CD4-positive, alpha-beta T cell treated with Interferon alpha-2 for 1 hour (primary cell): ENCODE results near the gene CLIC1.

Source experiments
- DNase-seq, 2 donors: peaks; one replicate each; pipeline ENCODE4 v3.0.0-alpha.2; 2020 to 2022

CLIC1 gene

GRCh38 chr6:31737991-31738979, 2.0 kb upstream of the CLIC1 start:
- DNase-seq: peak; percentile 87 to 88

GRCh38 chr6:31737315-31737990, 1.1 kb upstream of the CLIC1 start:
- DNase-seq: peak; percentile 58 to 63

GRCh38 chr6:31736768-31737314, 511 bp upstream of the CLIC1 start:
- DNase-seq: peak in 1 of 2 donors; percentile 26

- DNase-seq: peak; percentile 78 to 83
Measured at GRCh38 chr6:31734821-31735406, 1.4 kb downstream of the CLIC1 start.

- no peak for DNase-seq
Measured at GRCh38 chr6:31734247-31734820, 2.0 kb downstream of the CLIC1 start.

- no peak for DNase-seq
Measured at GRCh38 chr6:31733734-31734133, 2.6 kb downstream of the CLIC1 start.

- no peak for DNase-seq
Measured at GRCh38 chr6:31732029-31732428, 4.3 kb downstream of the CLIC1 start.

- no peak for DNase-seq
Measured at GRCh38 chr6:31730631-31731086, 5.7 kb downstream of the CLIC1 start.

- DNase-seq: peak; percentile 74 to 80
Measured at GRCh38 chr6:31729979-31730630, 6.2 kb downstream of the CLIC1 start.

- peak; percentile 82 to 85 for DNase-seq
Measured at GRCh38 chr6:31729515-31729978, 6.8 kb downstream of the CLIC1 start.

- DNase-seq: no peak
Measured at GRCh38 chr6:31728767-31729514, 7.4 kb downstream of the CLIC1 start, which contains the start of gene DDAH2. Gene DDAH2 (minus strand): TSS chr6:31729299. CDS start chr6:31729161, 138 bp downstream.

GRCh38 chr6:31727717-31728671, 8.3 kb downstream of the CLIC1 start:
- no peak for DNase-seq

- peak; percentile 30 to 74 for DNase-seq
Measured at GRCh38 chr6:31727034-31727716, 9.2 kb downstream of the CLIC1 start.

GRCh38 chr6:31725502-31726350, 10.6 kb downstream of the CLIC1 start:
- no peak for DNase-seq

GRCh38 chr6:31723980-31724691, 12.2 kb downstream of the CLIC1 start:
- no peak for DNase-seq

- DNase-seq: no peak
Measured at GRCh38 chr6:31723245-31723979, 12.9 kb downstream of the CLIC1 start, which contains the start of gene MPIG6B. Gene MPIG6B (plus strand): TSS chr6:31723373. CDS start chr6:31723384, 11 bp downstream.

GRCh38 chr6:31722173-31722572, 14.2 kb downstream of the CLIC1 start:
- DNase-seq: no peak
